Endothelial cell of umbilical vein (primary cell): ENCODE data around the gene GPR89A. TPM values are rescaled to one million over a fixed set of nuclear protein-coding genes. Genes with fewer than 3 reads are reported as not detected.
"Not testable (repeated sequence)": the region's sequence is repeated elsewhere in the genome, so short reads cannot be mapped to it uniquely, and the experiment has no call there.

Experiments
- Bru-seq: library from RNA; stranded (reverse); fragments of 400-500 nt; gene quantifications from one replicate; lab custom pipeline; 2021; lab: Mats Ljungman, UMichigan
- BruChase-seq, 2 experiments: library from RNA; stranded (reverse); fragments of 400-500 nt; gene quantifications; one replicate each; lab custom pipeline; 2021; lab: Mats Ljungman, UMichigan
- BruUV-seq: library from RNA; stranded (reverse); fragments of 400-500 nt; replicated peaks from 2 replicates; lab custom pipeline; 2021; lab: Mats Ljungman, UMichigan
- CTCF ChIA-PET: fragments of 300-600, 350-600 bp; sonication (Branson Sonifier 250); formaldehyde crosslinking; loops from one replicate; lab custom pipeline; 2021; ENCODE audit warnings: antibody characterized with exemption, inconsistent platforms; lab: Charles Lee
- POLR2A ChIA-PET: fragments of 300-600, 350-600 bp; sonication (Branson Sonifier 250); formaldehyde crosslinking; loops from one replicate; lab custom pipeline; 2021; ENCODE audit warnings: antibody characterized with exemption, inconsistent platforms; lab: Charles Lee
- DNase-seq: peaks from one replicate; pipeline ENCODE4 v3.0.0-alpha.2; 2011; ENCODE audit warnings: low read depth, low spot score
- FAIRE-seq: peaks from 2 replicates; lab custom pipeline; 2011; peaks lifted over from hg19 to GRCh38; lab: Jason Lieb, UNC
- H2AFZ ChIP-seq: 2 replicates; pipeline ENCODE4 v1.6.0; 2012; ENCODE audit warnings: low read depth, low read length, control low read depth, inconsistent platforms
- H3K27ac ChIP-seq: 2 replicates; pipeline ENCODE4 v1.5.1; 2011; ENCODE audit warnings: low read depth, mild to moderate bottlenecking, control low read depth, low read length, moderate library complexity; ENCODE audit not compliant: insufficient read depth
- H3K27me3 ChIP-seq, 2 experiments: 2 replicates each; pipeline versions ENCODE4 v1.6.0 to v1.6.1; 2011; ENCODE audit warnings: low read length in 2 of 2, mixed read lengths in 1 of 2; ENCODE audit not compliant: control insufficient read depth in 2 of 2, insufficient read depth in 2 of 2
- H3K36me3 ChIP-seq, 2 experiments: 2 replicates in 1 of 2; 3 replicates in 1 of 2; pipeline ENCODE4 v1.5.1; 2011; ENCODE audit warnings: low read length in 2 of 2, mild to moderate bottlenecking in 1 of 2, moderate library complexity in 1 of 2; ENCODE audit not compliant: control insufficient read depth in 2 of 2, insufficient read depth in 2 of 2; ENCODE audit errors: extremely low read depth in 1 of 2
- H3K4me1 ChIP-seq: 3 replicates; pipeline ENCODE4 v1.5.1; 2011; ENCODE audit warnings: mild to moderate bottlenecking, low read length; ENCODE audit not compliant: control insufficient read depth, insufficient read depth; ENCODE audit errors: extremely low read depth
- H3K4me2 ChIP-seq: 2 replicates; pipeline ENCODE4 v1.6.1; 2011; ENCODE audit warnings: low read length, control low read depth, mixed read lengths; ENCODE audit not compliant: insufficient read depth
- H3K4me3 ChIP-seq, 3 experiments: fragments of 200-600 bp in 1 of 3; sonication (generic), shearing (Covaris generic) in 1 of 3; replicated peaks in 1 of 3; 2 replicates each; pipeline ENCODE4 v1.5.1; 2011 to 2016; ENCODE audit warnings: control low read depth in 3 of 3, low read length in 3 of 3, mild to moderate bottlenecking in 2 of 3, inconsistent platforms in 1 of 3, low read depth in 1 of 3, moderate library complexity in 1 of 3; ENCODE audit not compliant: insufficient read depth in 1 of 3
- H3K79me2 ChIP-seq: 2 replicates; pipeline ENCODE4 v1.6.0; 2012; ENCODE audit warnings: low read length, inconsistent platforms; ENCODE audit not compliant: control insufficient read depth, insufficient read depth
- H3K9ac ChIP-seq: replicated peaks from 2 replicates; pipeline ENCODE3; 2011; ENCODE audit warnings: low read length, control low read depth; ENCODE audit not compliant: insufficient read depth; ENCODE audit errors: extremely low read depth
- H3K9me1 ChIP-seq: replicated peaks from 3 replicates; pipeline ENCODE4 v1.6.0; 2011; ENCODE audit warnings: mild to moderate bottlenecking, low read length; ENCODE audit not compliant: control insufficient read depth, insufficient read depth; ENCODE audit errors: extremely low read depth
- H3K9me3 ChIP-seq: replicated peaks from 2 replicates; pipeline ENCODE4 v1.5.1; 2012; ENCODE audit warnings: low read length, inconsistent platforms; ENCODE audit not compliant: control insufficient read depth, insufficient read depth
- H4K20me1 ChIP-seq: replicated peaks from 2 replicates; pipeline ENCODE3; 2011; ENCODE audit warnings: mild to moderate bottlenecking, low read length; ENCODE audit not compliant: control insufficient read depth, insufficient read depth; ENCODE audit errors: extremely low read depth
- POLR2A ChIP-seq: IDR thresholded peaks from 2 replicates; pipeline ENCODE4 v1.6.1; 2012; ENCODE audit warnings: low read depth, mild to moderate bottlenecking, control low read depth, low read length
- POLR2AphosphoS5 ChIP-seq: IDR thresholded peaks from 2 replicates; pipeline ENCODE4 v1.6.1; 2012; ENCODE audit warnings: low read depth, mild to moderate bottlenecking, control low read depth, low read length, moderate library complexity; ENCODE audit not compliant: insufficient read depth
- dilution Hi-C: fragments of 300-500 bp; cut with MboI; formaldehyde crosslinking; loops from one replicate; pipeline ENCODE4 v1.15.0; 2019; ENCODE audit warnings: low sequenced_read_pairs; ENCODE audit not compliant: extremely low pct_ligation_motif_present
- intact Hi-C: fragments of 100-400 bp; cut with micrococcal nuclease; formaldehyde crosslinking; loops from one replicate; pipeline ENCODE4 v1.10.0; 2022
- long read RNA-seq: library from polyadenylated mRNA; stranded (forward); transcript quantifications from one replicate; pipeline ENCODE4 v2.0.0, GENCODE V29; 2021
- polyA minus RNA-seq, 3 experiments: library from RNA; depleted of rRNA, polyadenylated mRNA; stranded (reverse); fragments of >200 nt; gene quantifications; 1 replicate in 1 of 3; 2 replicates in 2 of 3; pipeline ENCODE4 v1.2.3, GENCODE V29; 2011
- polyA plus RNA-seq, 4 experiments: library from polyadenylated mRNA; depleted of rRNA in 3 of 4; stranded (reverse) in 3 of 4; unstranded in 1 of 4; fragments of >200 nt; gene quantifications; 2 replicates each; pipeline versions ENCODE4 v1.2.1 to v1.2.3, GENCODE V29; 2011 to 2012; ENCODE audit warnings: missing spikeins in 1 of 4
- total RNA-seq: library from RNA; stranded (reverse); gene quantifications from 2 replicates; pipeline ENCODE4 v1.2.3, GENCODE V29; 2021

The GPR89A gene
- total RNA-seq = 13.8 and 20.2 TPM in 2 replicates
- 17.2 and 35.7 TPM in 2 replicates for polyA plus RNA-seq
- polyA plus RNA-seq (2011; cell fraction: cytosol; rRNA removed) = 11.8 and 12.2 TPM in 2 replicates
- polyA plus RNA-seq (2011; cell fraction: nucleus; rRNA removed) = 37.1 and 56.2 TPM in 2 replicates
- polyA plus RNA-seq (2012) = 13.0 and 19.4 TPM in 2 replicates
- 34.6 and 40.0 TPM in 2 replicates for polyA minus RNA-seq
- 28.5 TPM for polyA minus RNA-seq (2011; cell fraction: cytosol; rRNA and poly(A)+ RNA removed)
- 47.6 and 49.0 TPM in 2 replicates for polyA minus RNA-seq (2011; cell fraction: nucleus; rRNA and poly(A)+ RNA removed)
- percentile 70 among the genes with signal in this experiment for Bru-seq, nascent RNA
- BruChase-seq, experiment 1, labeled RNA remaining after a 6-hour chase = percentile 54 among the genes with signal in this experiment
- percentile 65 among the genes with signal in this experiment for BruChase-seq, experiment 2, labeled RNA remaining after a 2-hour chase
- long read RNA-seq, transcript GPR89A-201 (14 exons, 2,120 nt) = major isoform, 28 of 39 reads
- long read RNA-seq, partial matches to known transcripts = 2 of 39 reads
- long read RNA-seq, other reads (novel, unspliced or antisense) = 9 of 39 reads

- H3K27ac ChIP-seq = peak within 1 kb of the TSS; percentile 38
Measured at GRCh38 chr1:145607833-145608733, at the start of gene GPR89A. GPR89A (plus strand) TSS chr1:145607988; CDS start chr1:145608134, 146 bp downstream.

GRCh38 chr1:145586820-145587219 is 21.0 kb upstream of the GPR89A start:
- POLR2A ChIA-PET, DNase-seq, H3K4me1 ChIP-seq, H3K79me2 ChIP-seq, CTCF ChIA-PET, H3K27ac ChIP-seq, H3K9me1 ChIP-seq, BruUV-seq, H3K4me2 ChIP-seq, H3K4me3 ChIP-seq, intact Hi-C loops, FAIRE-seq, dilution Hi-C loops, H4K20me1 ChIP-seq, H3K36me3 ChIP-seq, H2AFZ ChIP-seq, H3K9me3 ChIP-seq, H3K27me3 ChIP-seq, H3K9ac ChIP-seq: not testable (repeated sequence)

More at GRCh38 chr1:145607833-145608733, at the start of gene GPR89A:
- H3K79me2 ChIP-seq, H4K20me1 ChIP-seq, H3K9me3 ChIP-seq, H3K27me3 ChIP-seq, intact Hi-C loops, CTCF ChIA-PET, H3K36me3 ChIP-seq, H3K9me1 ChIP-seq, BruUV-seq, dilution Hi-C loops, POLR2A ChIA-PET, H3K4me1 ChIP-seq: not testable (repeated sequence)
- peak; percentile 97 for FAIRE-seq
- peak within 1 kb of the TSS; percentile 23 for H3K9ac ChIP-seq
- peak within 1 kb of the TSS; percentile 36 for H3K4me2 ChIP-seq
- peak within 1 kb of the TSS; percentile 75 to 84 (median 77) for H3K4me3 ChIP-seq
- peak within 1 kb of the TSS; percentile 99 for H2AFZ ChIP-seq
- TF ChIP-seq POLR2AphosphoS5 = peak; percentile 76
- TF ChIP-seq POLR2A = peak; percentile 91
- DNase-seq = peak; percentile 93

GRCh38 chr1:145590806-145591205 is 17.0 kb upstream of the GPR89A start:
- intact Hi-C loops, H3K27me3 ChIP-seq, FAIRE-seq, H3K36me3 ChIP-seq, H3K4me2 ChIP-seq, CTCF ChIA-PET, H3K4me1 ChIP-seq, dilution Hi-C loops, H3K79me2 ChIP-seq, H3K9me1 ChIP-seq, DNase-seq, POLR2A ChIA-PET, H3K4me3 ChIP-seq, BruUV-seq, H3K9me3 ChIP-seq, H3K9ac ChIP-seq, H3K27ac ChIP-seq, H2AFZ ChIP-seq, H4K20me1 ChIP-seq: not testable (repeated sequence)
